Mesothelial cell of epicardium (in vitro differentiated cells): ENCODE data around the gene SRL. TPM values are rescaled to one million over a fixed set of nuclear protein-coding genes. Genes with fewer than 3 reads are reported as not detected.

Experiments
- DNase-seq, 2 experiments: peaks; one replicate each; pipeline ENCODE4 v3.0.0; 2021; ENCODE audit warnings: low spot score in 2 of 2; ENCODE audit not compliant: unreplicated experiment in 2 of 2
- H3K27ac Mint-ChIP-seq: 2 replicates; pipeline ENCODE4 v1.8.0; 2021; ENCODE audit warnings: mixed read lengths
- H3K27me3 Mint-ChIP-seq: 2 replicates; pipeline ENCODE4 v1.8.0; 2021; ENCODE audit warnings: low read depth, mixed read lengths
- H3K36me3 Mint-ChIP-seq: 2 replicates; pipeline ENCODE4 v1.8.0; 2021; ENCODE audit warnings: mixed read lengths
- H3K4me1 Mint-ChIP-seq: 2 replicates; pipeline ENCODE4 v1.8.0; 2021; ENCODE audit warnings: mixed read lengths
- H3K4me3 Mint-ChIP-seq: 2 replicates; pipeline ENCODE4 v1.8.0; 2021; ENCODE audit warnings: mild to moderate bottlenecking, moderate library complexity, mixed read lengths
- H3K9me3 Mint-ChIP-seq: 2 replicates; pipeline ENCODE4 v1.8.0; 2021; ENCODE audit warnings: mixed read lengths
- CTCF ChIP-seq: fragments of 200-600 bp; sonication (generic); IDR thresholded peaks from one replicate; pipeline ENCODE4 v1.5.0; 2021; ENCODE audit warnings: antibody characterized with exemption; ENCODE audit not compliant: unreplicated experiment
- total RNA-seq: library from RNA; stranded (reverse); gene quantifications from 3 replicates; pipeline ENCODE4 v1.2.1, GENCODE V29; 2021

Gene SRL
- total RNA-seq, 1 donor from 2014 or later, result 1.7 TPM

DNA sequence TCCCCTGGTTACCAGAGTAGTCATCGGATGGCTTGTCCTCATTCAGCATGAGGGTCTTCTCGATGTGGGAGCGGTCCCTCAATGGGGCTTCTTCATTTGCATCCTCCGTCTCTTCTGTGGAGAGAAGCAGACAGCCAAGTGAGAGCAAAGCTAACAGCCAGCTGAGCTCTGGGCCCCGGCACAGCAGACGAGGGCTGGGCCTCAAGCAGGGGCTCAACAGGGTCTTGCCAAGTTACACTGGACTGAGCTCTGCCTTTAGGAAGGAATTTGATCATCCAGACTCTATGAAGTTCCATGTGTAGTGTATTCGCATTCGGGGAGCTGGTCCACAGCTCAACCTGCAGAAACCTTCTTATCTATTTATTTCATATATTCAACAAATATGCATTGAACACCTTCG lies 37.4 kb downstream of the SRL start:
- TF ChIP-seq CTCF, result no peak
- Mint-ChIP-seq H3K27me3 (no peaks in the 10 kb centered on the region), H3K4me1 (peaks cover 10% of the 10 kb centered on the region), H3K4me3 (no peak overlapping the region), H3K27ac (no peak overlapping the region), H3K9me3 (no peaks in the 10 kb centered on the region), H3K36me3 (no peaks in the 10 kb centered on the region)
- no peak for DNase-seq

- Mint-ChIP-seq H3K27me3 (no peaks in the 10 kb centered on the region), H3K9me3 (no peaks in the 10 kb centered on the region), H3K4me1 (peaks cover 10% of the 10 kb centered on the region), H3K4me3 (no peak overlapping the region), H3K27ac (no peak overlapping the region), H3K36me3 (no peaks in the 10 kb centered on the region)
- DNase-seq, result no peak
- no peak for TF ChIP-seq CTCF
Observed at GRCh38 chr16:4203748-4204147, 38.1 kb downstream of the SRL start.

DNA sequence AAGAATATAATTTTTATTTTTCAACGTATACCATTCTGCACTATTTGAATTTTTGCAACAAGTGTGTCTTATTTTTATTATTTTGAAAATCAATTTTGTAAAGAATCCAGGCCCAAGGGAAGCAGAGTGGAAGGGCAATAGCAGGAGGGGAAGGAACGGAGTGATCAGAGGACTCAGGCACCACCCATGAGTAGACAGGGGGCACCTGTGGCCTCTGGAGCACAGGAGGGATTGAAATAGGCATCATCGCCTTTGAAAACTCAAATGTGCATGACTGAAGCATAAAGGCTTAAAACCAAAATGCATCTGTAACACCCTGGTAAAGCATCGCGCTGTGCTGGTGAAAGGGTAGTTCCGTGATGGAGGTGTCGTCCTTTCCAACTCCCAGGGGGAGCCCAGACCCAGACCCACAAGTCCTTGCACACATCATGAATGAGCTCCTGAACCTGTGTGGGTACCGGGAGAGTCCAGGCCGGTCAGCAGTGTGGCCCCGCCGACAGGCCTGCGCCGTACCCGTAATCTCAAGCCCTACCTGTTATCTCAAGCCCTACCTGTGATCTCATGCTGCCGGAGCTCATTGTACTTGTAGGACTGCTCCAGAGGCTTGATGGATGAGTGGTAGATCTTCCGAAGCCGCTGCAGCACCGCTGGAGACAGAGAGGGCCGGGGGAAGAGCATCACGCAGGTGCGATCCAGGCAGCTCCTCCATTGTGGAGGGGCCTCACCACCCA lies 39.1 kb downstream of the SRL start:
- Mint-ChIP-seq H3K27me3 (no peaks in the 10 kb centered on the region), H3K4me3 (no peak overlapping the region), H3K4me1 (peaks cover 10% of the 10 kb centered on the region), H3K36me3 (no peaks in the 10 kb centered on the region), H3K27ac (no peak overlapping the region), H3K9me3 (no peaks in the 10 kb centered on the region)
- no peak for TF ChIP-seq CTCF
- DNase-seq, result no peak

GRCh38 chr16:4200781-4201137 lies 41.1 kb downstream of the SRL start:
- Mint-ChIP-seq H3K4me1 (peaks cover 10% of the 10 kb centered on the region), H3K27me3 (no peaks in the 10 kb centered on the region), H3K4me3 (no peak overlapping the region), H3K36me3 (no peaks in the 10 kb centered on the region), H3K9me3 (no peaks in the 10 kb centered on the region), H3K27ac (no peak overlapping the region)
- no peak for TF ChIP-seq CTCF
- DNase-seq, result no peak

GRCh38 chr16:4200000-4200780 lies 41.7 kb downstream of the SRL start:
- peak in 1 of 2 experiments; percentile 55 for DNase-seq
- H3K27ac Mint-ChIP-seq, result no peak overlapping the region
- no peaks in the 10 kb centered on the region for H3K36me3 Mint-ChIP-seq
- H3K4me1 Mint-ChIP-seq, result peaks cover 10% of the 10 kb centered on the region
- TF ChIP-seq CTCF, result no peak
- H3K27me3 Mint-ChIP-seq, result no peaks in the 10 kb centered on the region
- H3K9me3 Mint-ChIP-seq, result no peaks in the 10 kb centered on the region
- no peak overlapping the region for H3K4me3 Mint-ChIP-seq
